GM23248 (cell line): ENCODE data around the gene HSD11B2.

Experiments
- EZH2 ChIP-seq: fragments of 200-600 bp; sonication (generic); IDR thresholded peaks from 2 replicates; pipeline ENCODE4 v1.6.1; 2018; ENCODE audit warnings: antibody characterized with exemption, mild to moderate bottlenecking; ENCODE audit not compliant: insufficient read depth, poor library complexity, severe bottlenecking
- EZH2phosphoT487 ChIP-seq: fragments of 200-600 bp; sonication (generic); IDR thresholded peaks from 2 replicates; pipeline ENCODE4 v1.6.1; 2018; ENCODE audit warnings: antibody characterized with exemption, moderate library complexity, mild to moderate bottlenecking, low read depth; ENCODE audit not compliant: insufficient read depth

- TF ChIP-seq EZH2 (no peak), EZH2phosphoT487 (no peak)
These were observed 47.1 kb downstream of the HSD11B2 start for GRCh38 chr16:67477960-67478554.
